ENCODE results near the gene FAM120B.

FAM120B gene

DNA sequence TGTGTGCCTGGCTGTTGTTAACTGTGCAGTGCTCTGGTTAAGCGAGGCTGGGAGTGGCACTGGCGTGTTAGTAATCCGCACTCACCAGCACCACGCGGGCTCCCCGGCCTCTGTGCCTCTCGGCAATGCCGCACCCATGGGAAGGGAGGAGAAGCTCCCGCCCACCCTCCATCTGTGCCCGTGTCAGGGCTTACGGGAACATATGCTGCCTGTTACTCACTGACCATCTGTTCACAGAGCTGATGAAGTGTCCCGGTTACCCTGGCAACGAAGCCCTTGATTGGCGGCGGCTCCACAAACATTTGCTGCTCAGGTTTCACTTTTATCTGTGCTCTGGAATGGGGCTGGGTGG is 131.8 kb downstream of the FAM120B start:
- no peak for DNase-seq (ENCODE audit: low read depth in 1 of 2, low spot score in 1 of 2)
- H3K27ac ChIP-seq (replicated peaks), result no peak overlapping the region
- TF ChIP-seq POLR2AphosphoS5 (IDR thresholded peaks at IDR 0.05; ENCODE audit: low read depth) (no peak), GABPA (IDR thresholded peaks at IDR 0.05; ENCODE audit: low read depth) (no peak), SPI1 (IDR thresholded peaks at IDR 0.05; ENCODE audit: borderline replicate concordance, low read depth) (no peak)
- TF ChIP-seq, protein P1, sequence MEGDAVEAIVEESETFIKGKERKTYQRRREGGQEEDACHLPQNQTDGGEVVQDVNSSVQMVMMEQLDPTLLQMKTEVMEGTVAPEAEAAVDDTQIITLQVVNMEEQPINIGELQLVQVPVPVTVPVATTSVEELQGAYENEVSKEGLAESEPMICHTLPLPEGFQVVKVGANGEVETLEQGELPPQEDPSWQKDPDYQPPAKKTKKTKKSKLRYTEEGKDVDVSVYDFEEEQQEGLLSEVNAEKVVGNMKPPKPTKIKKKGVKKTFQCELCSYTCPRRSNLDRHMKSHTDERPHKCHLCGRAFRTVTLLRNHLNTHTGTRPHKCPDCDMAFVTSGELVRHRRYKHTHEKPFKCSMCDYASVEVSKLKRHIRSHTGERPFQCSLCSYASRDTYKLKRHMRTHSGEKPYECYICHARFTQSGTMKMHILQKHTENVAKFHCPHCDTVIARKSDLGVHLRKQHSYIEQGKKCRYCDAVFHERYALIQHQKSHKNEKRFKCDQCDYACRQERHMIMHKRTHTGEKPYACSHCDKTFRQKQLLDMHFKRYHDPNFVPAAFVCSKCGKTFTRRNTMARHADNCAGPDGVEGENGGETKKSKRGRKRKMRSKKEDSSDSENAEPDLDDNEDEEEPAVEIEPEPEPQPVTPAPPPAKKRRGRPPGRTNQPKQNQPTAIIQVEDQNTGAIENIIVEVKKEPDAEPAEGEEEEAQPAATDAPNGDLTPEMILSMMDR (IDR thresholded peaks at IDR 0.05; ENCODE audit: insufficient read depth, low read length), result no peak
- TF ChIP-seq, protein P2, sequence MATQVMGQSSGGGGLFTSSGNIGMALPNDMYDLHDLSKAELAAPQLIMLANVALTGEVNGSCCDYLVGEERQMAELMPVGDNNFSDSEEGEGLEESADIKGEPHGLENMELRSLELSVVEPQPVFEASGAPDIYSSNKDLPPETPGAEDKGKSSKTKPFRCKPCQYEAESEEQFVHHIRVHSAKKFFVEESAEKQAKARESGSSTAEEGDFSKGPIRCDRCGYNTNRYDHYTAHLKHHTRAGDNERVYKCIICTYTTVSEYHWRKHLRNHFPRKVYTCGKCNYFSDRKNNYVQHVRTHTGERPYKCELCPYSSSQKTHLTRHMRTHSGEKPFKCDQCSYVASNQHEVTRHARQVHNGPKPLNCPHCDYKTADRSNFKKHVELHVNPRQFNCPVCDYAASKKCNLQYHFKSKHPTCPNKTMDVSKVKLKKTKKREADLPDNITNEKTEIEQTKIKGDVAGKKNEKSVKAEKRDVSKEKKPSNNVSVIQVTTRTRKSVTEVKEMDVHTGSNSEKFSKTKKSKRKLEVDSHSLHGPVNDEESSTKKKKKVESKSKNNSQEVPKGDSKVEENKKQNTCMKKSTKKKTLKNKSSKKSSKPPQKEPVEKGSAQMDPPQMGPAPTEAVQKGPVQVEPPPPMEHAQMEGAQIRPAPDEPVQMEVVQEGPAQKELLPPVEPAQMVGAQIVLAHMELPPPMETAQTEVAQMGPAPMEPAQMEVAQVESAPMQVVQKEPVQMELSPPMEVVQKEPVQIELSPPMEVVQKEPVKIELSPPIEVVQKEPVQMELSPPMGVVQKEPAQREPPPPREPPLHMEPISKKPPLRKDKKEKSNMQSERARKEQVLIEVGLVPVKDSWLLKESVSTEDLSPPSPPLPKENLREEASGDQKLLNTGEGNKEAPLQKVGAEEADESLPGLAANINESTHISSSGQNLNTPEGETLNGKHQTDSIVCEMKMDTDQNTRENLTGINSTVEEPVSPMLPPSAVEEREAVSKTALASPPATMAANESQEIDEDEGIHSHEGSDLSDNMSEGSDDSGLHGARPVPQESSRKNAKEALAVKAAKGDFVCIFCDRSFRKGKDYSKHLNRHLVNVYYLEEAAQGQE (IDR thresholded peaks at IDR 0.05; ENCODE audit: insufficient replicate concordance, low read depth), result no peak
- no peaks in the 10 kb centered on the region for H3K27me3 ChIP-seq (ENCODE audit: insufficient read depth, poor library complexity, severe bottlenecking)
- H3K4me3 ChIP-seq (replicated peaks; ENCODE audit: insufficient read depth, low read length), result no peak overlapping the region

DNA sequence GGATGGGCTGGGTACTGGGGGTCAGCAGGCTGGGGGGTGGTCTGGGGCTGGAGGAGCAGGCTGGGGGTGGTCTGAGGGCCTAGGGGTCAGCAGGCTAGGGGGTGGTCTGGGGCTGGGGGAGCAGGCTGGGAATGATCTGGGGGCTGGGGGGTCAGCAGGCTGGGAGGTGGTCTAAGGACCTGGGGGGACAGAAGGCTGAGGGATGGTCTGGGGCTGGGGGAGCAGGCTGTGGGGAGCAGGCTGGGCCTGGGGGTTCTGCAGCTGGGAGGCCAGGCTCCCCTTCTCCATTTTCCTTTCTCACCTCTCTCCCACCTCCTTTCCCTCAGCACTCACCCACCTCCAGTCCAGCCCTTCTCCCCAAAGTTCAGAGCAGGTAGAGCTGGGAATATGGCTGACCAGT is 132.3 kb downstream of the FAM120B start:
- Histone ChIP-seq H3K27ac (replicated peaks) (no peak overlapping the region), H3K27me3 (ENCODE audit: insufficient read depth, poor library complexity, severe bottlenecking) (no peaks in the 10 kb centered on the region), H3K4me3 (replicated peaks; ENCODE audit: insufficient read depth, low read length) (no peak overlapping the region)
- no peak for DNase-seq (ENCODE audit: low read depth in 1 of 2, low spot score in 1 of 2)
- no peak for TF ChIP-seq GABPA (IDR thresholded peaks at IDR 0.05; ENCODE audit: low read depth)
- TF ChIP-seq, protein P2 (IDR thresholded peaks at IDR 0.05; ENCODE audit: insufficient replicate concordance, low read depth), result no peak
- TF ChIP-seq SPI1 (IDR thresholded peaks at IDR 0.05; ENCODE audit: borderline replicate concordance, low read depth), result no peak
- TF ChIP-seq, protein P1 (IDR thresholded peaks at IDR 0.05; ENCODE audit: insufficient read depth, low read length), result no peak
- no peak for TF ChIP-seq POLR2AphosphoS5 (IDR thresholded peaks at IDR 0.05; ENCODE audit: low read depth)

DNA sequence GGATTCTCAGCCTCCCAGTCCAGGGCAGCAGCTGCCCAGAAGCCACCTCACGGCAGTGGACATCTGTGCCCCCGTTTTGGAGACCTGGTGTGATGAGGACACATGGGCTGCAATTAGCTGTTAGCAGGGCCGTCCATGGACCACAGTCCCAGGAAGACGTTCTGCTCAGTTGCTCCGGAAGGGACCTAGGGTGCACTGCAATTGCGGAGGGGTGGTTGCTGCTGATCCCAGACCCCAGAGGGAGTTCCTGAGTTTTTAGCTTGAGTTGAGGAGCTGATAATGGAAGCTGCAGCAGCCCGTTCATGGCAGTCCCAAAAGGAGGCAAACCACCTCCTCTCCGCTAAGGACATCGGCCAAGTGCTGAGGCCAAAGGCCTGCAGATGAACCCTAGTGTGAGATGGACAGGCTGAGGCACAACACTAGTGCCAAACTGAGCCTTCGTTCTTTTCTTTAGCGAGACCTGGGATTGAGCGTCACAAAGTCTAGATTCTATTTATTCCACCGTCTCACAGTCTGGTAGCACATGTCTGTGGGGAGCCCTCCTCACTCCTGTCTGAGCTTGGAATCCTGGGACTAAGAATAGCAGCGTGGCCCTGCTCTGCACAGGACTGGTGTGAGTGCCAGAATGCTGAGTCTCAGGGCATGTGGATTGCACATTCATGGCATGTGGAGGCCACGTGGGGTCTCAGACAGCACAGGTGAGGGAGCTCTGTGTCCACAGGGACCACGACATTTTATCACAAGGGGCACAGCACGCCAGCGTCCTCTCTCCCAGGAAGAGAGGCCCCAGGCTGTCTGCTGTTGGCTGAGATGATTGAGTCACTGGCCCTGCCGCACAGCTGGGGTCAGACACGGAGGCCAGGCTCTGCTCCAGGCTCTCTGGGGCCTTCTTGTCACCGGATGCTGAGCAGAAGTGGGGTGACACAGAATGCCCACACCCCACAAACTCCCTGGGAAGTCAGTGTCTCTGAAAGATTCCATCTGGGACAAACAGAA is 133.1 kb downstream of the FAM120B start:
- no peaks in the 10 kb centered on the region for H3K27me3 ChIP-seq (ENCODE audit: insufficient read depth, poor library complexity, severe bottlenecking)
- H3K27ac ChIP-seq (replicated peaks), result no peak overlapping the region
- no peak overlapping the region for H3K4me3 ChIP-seq (replicated peaks; ENCODE audit: insufficient read depth, low read length)
- DNase-seq (ENCODE audit: low read depth in 1 of 2, low spot score in 1 of 2), result no peak
- TF ChIP-seq, protein P1 (IDR thresholded peaks at IDR 0.05; ENCODE audit: insufficient read depth, low read length), result no peak
- TF ChIP-seq GABPA (IDR thresholded peaks at IDR 0.05; ENCODE audit: low read depth) (no peak), POLR2AphosphoS5 (IDR thresholded peaks at IDR 0.05; ENCODE audit: low read depth) (no peak), SPI1 (IDR thresholded peaks at IDR 0.05; ENCODE audit: borderline replicate concordance, low read depth) (no peak)
- TF ChIP-seq, protein P2 (IDR thresholded peaks at IDR 0.05; ENCODE audit: insufficient replicate concordance, low read depth), result no peak

All from HL-60 (cell line).